PC-3 (cell line): ENCODE measurements around the gene DLEC1. TPM values are rescaled to one million over a fixed set of nuclear protein-coding genes. Genes with fewer than 3 reads are reported as not detected.

Experiments used
- ATAC-seq: fragments of 200-7000 bp; cut with Tn5 transposase; 2 replicates; pipeline ENCODE4 v1.9.1; 2020; ENCODE audit warnings: mild to moderate bottlenecking, moderate library complexity
- BruUV-seq: library from RNA; stranded (reverse); fragments of 400-500 nt; replicated peaks from 2 replicates; lab custom pipeline; 2021; lab: Mats Ljungman, UMichigan
- CTCF ChIA-PET: fragments of 300-600 bp; sonication (Branson Sonifier 250); formaldehyde crosslinking; loops from one replicate; lab custom pipeline; 2022; ENCODE audit warnings: antibody characterized with exemption; lab: Charles Lee
- POLR2A ChIA-PET: fragments of 300-600 bp; sonication (Branson Sonifier 250); formaldehyde crosslinking; loops from one replicate; lab custom pipeline; 2022; ENCODE audit warnings: antibody characterized with exemption; ENCODE audit not compliant: unreplicated experiment; lab: Charles Lee
- DNase-seq: peaks from one replicate; pipeline ENCODE4 v3.0.0-alpha.2; 2015
- H2AFZ ChIP-seq: fragments of 300-600 bp; sonication (generic); 2 replicates; pipeline ENCODE4 v1.6.0; 2016; ENCODE audit warnings: antibody characterized with exemption, low read length
- H3F3A ChIP-seq: fragments of 300-600 bp; sonication (generic); one replicate; pipeline ENCODE4 v1.6.0; 2017; ENCODE audit warnings: antibody characterized with exemption, low read length, control low read depth, mild to moderate bottlenecking; ENCODE audit not compliant: unreplicated experiment
- H3K27ac ChIP-seq: fragments of 300-600 bp; sonication (generic); 2 replicates; pipeline ENCODE4 v1.5.1; 2016; ENCODE audit warnings: mild to moderate bottlenecking, low read length
- H3K27me3 ChIP-seq: fragments of 300-600 bp; sonication (generic); 2 replicates; pipeline ENCODE4 v1.6.1; 2016; ENCODE audit warnings: low read length, mixed read lengths
- H3K36me3 ChIP-seq: fragments of 300-600 bp; sonication (generic); 2 replicates; pipeline ENCODE4 v1.6.1; 2016; ENCODE audit warnings: low read depth, mixed run types, low read length, mixed read lengths
- H3K4me1 ChIP-seq: fragments of 300-600 bp; sonication (generic); 2 replicates; pipeline ENCODE4 v1.5.1; 2016; ENCODE audit warnings: low read length; ENCODE audit not compliant: insufficient read depth
- H3K4me2 ChIP-seq: fragments of 300-600 bp; sonication (generic); 2 replicates; pipeline ENCODE4 v1.6.0; 2016; ENCODE audit warnings: low read length
- H3K4me3 ChIP-seq: fragments of 300-600 bp; sonication (generic); 2 replicates; pipeline ENCODE4 v1.5.1; 2016; ENCODE audit warnings: mild to moderate bottlenecking, low read length, mixed read lengths
- H3K79me2 ChIP-seq: fragments of 300-600 bp; sonication (generic); 2 replicates; pipeline ENCODE4 v1.6.1; 2017; ENCODE audit warnings: low read length, mixed read lengths
- H3K9ac ChIP-seq: fragments of 300-600 bp; sonication (generic); 2 replicates; pipeline ENCODE4 v1.6.0; 2016; ENCODE audit warnings: mild to moderate bottlenecking, low read length
- H3K9me2 ChIP-seq: fragments of 300-600 bp; sonication (generic); replicated peaks from 2 replicates; pipeline ENCODE4 v1.6.1; 2016; ENCODE audit warnings: mixed run types, low read length, mixed read lengths
- H3K9me3 ChIP-seq: fragments of 300-600 bp; sonication (generic); 2 replicates; pipeline ENCODE4 v1.6.1; 2016; ENCODE audit warnings: low read length, mixed read lengths
- H4K20me1 ChIP-seq: fragments of 300-600 bp; sonication (generic); 2 replicates; pipeline ENCODE4 v1.6.1; 2016; ENCODE audit warnings: low read length, mixed read lengths
- EZH2 ChIP-seq: fragments of 300-600 bp; sonication (generic); IDR thresholded peaks from one replicate; pipeline ENCODE4 v1.6.1; 2017; ENCODE audit warnings: antibody characterized with exemption, mild to moderate bottlenecking, low read length; ENCODE audit not compliant: unreplicated experiment
- EZH2phosphoT487 ChIP-seq: fragments of 300-600 bp; sonication (generic); IDR thresholded peaks from 2 replicates; pipeline ENCODE4 v1.6.1; 2018; ENCODE audit warnings: mild to moderate bottlenecking, antibody characterized with exemption, low read length, borderline replicate concordance
- intact Hi-C: fragments of 100-400 bp; cut with micrococcal nuclease; formaldehyde crosslinking; loops from 2 replicates; pipeline ENCODE4 v1.9.0; 2023
- total RNA-seq: library from RNA; depleted of rRNA; stranded (reverse); fragments of >200 nt; gene quantifications from 2 replicates; pipeline ENCODE4 v1.2.3, GENCODE V29; 2014
- TF ChIP-seq, protein P1 (sequence below): fragments of 300-600 bp; sonication (generic); conservative IDR thresholded peaks from 2 replicates; pipeline ENCODE4 v1.5.1; 2017; ENCODE audit warnings: antibody characterized with exemption, low read depth, mild to moderate bottlenecking, low read length

Gene DLEC1
- total RNA-seq, 1 experiment from 2014 or later, result not detected

DNA sequence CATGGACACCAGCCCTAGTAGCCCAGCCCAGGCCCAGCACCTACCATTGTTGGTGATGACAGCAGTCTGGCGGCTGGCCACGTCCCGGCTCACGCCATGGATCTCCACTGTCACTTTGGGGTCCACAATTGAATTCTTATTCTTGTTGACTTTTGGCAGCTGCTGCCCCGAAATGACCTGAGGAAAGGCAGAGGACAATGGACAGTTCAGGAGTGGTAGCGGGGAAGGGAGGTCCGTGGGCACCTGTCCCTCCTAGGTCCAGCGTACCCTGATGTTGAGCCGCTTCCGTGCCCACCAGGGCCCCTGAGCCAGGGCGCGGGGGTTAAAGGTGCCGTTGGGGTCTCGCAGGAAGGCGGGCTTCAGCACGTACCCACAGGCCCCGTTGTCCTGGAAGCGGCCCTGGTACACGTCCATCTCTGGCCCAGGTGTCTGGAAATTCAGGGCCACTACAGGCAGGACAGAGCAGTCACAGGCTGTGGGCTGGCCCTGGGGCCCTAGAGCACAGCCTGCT is 30.8 kb upstream of the DLEC1 start:
- Histone ChIP-seq H3K9ac (no peak overlapping the region), H3K4me2 (no peak overlapping the region), H3K9me3 (no peaks in the 10 kb centered on the region), H3K27me3 (no peaks in the 10 kb centered on the region), H3K9me2 (no peaks in the 10 kb centered on the region), H3K27ac (no peak overlapping the region), H3F3A (no peaks in the 10 kb centered on the region), H4K20me1 (no peaks in the 10 kb centered on the region), H3K36me3 (no peaks in the 10 kb centered on the region), H3K4me1 (peaks cover 27% of the 10 kb centered on the region), H3K79me2 (no peaks in the 10 kb centered on the region), H3K4me3 (no peak overlapping the region), H2AFZ (no peak overlapping the region)
- no TSS peak for BruUV-seq
- ATAC-seq, result no peak
- intact Hi-C loops, result loop anchor here (10.0 kb wide), 2 partner anchors 447 to 477 kb away; partner anchors contain the start of gene ACVR2B
- TF ChIP-seq EZH2phosphoT487, result no peak
- TF ChIP-seq, protein P1, sequence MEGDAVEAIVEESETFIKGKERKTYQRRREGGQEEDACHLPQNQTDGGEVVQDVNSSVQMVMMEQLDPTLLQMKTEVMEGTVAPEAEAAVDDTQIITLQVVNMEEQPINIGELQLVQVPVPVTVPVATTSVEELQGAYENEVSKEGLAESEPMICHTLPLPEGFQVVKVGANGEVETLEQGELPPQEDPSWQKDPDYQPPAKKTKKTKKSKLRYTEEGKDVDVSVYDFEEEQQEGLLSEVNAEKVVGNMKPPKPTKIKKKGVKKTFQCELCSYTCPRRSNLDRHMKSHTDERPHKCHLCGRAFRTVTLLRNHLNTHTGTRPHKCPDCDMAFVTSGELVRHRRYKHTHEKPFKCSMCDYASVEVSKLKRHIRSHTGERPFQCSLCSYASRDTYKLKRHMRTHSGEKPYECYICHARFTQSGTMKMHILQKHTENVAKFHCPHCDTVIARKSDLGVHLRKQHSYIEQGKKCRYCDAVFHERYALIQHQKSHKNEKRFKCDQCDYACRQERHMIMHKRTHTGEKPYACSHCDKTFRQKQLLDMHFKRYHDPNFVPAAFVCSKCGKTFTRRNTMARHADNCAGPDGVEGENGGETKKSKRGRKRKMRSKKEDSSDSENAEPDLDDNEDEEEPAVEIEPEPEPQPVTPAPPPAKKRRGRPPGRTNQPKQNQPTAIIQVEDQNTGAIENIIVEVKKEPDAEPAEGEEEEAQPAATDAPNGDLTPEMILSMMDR, result no peak
- TF ChIP-seq EZH2, result no peak
- CTCF ChIA-PET, result no interaction called here
- DNase-seq, result no peak
- POLR2A ChIA-PET, result no interaction called here

DNA sequence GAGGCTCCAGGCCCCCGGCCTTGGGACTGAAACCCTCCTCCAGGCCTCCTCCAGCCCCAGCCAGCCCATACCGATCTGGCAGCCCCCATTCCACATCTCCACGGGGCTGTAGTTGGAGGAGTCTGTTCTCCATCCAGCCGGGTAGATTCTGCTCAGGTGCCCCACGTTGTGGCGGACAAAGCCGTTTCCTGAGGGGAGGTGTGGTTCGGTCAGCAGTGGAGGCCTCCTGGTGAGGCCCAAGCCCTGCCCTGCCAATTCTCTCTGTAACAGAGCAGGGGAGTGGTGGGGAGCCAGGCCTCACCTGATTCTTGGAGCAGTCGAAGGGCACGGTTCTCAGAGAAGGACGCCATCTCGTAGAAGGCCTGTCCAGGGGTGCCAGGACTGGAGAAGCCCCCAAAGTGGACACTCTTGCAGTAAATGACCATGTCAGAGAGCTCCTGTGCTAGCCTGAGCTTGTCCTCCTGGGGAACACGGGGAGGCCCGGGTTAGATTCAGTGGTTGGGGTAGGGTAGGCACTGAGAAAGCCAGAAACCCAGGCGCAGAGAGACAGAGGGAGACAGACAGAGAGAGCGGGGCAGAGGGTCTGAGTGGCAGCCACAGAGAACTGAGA is 29.9 kb upstream of the DLEC1 start:
- no peaks in the 10 kb centered on the region for H4K20me1 ChIP-seq
- intact Hi-C loops, result loop anchor here (10.0 kb wide), 2 partner anchors 446 to 476 kb away; partner anchors contain the start of gene ACVR2B
- DNase-seq, result no peak
- H3K27ac ChIP-seq, result no peak overlapping the region
- no peak overlapping the region for H3K4me3 ChIP-seq
- ChIA-PET POLR2A (no interaction called here), CTCF (no interaction called here)
- H3K9ac ChIP-seq, result no peak overlapping the region
- no peak for ATAC-seq
- H3K9me2 ChIP-seq, result no peaks in the 10 kb centered on the region
- H2AFZ ChIP-seq, result no peak overlapping the region
- H3K4me1 ChIP-seq, result peaks cover 20% of the 10 kb centered on the region
- no peak for TF ChIP-seq EZH2phosphoT487
- TF ChIP-seq, protein P1, result no peak
- TF ChIP-seq EZH2, result no peak
- H3K4me2 ChIP-seq, result no peak overlapping the region
- H3K27me3 ChIP-seq, result no peaks in the 10 kb centered on the region
- no peaks in the 10 kb centered on the region for H3K36me3 ChIP-seq
- no peaks in the 10 kb centered on the region for H3K79me2 ChIP-seq
- no peaks in the 10 kb centered on the region for H3K9me3 ChIP-seq
- H3F3A ChIP-seq, result no peaks in the 10 kb centered on the region
- no TSS peak for BruUV-seq
